Measurements from ENCODE around the gene RIPK4.
A peak's percentile ranks its signal among the peaks of the same experiment; 100 is the strongest.

Gene RIPK4

GRCh38 chr21:41759926-41760325 is 6.9 kb downstream of the RIPK4 start:
- no peak overlapping the region for H3K4me3 Mint-ChIP-seq
- H3K36me3 Mint-ChIP-seq (ENCODE audit: low read depth) = no peaks in the 10 kb centered on the region
- no peaks in the 10 kb centered on the region for H3K9me3 Mint-ChIP-seq
- peaks cover 40% of the 10 kb centered on the region for H3K4me1 Mint-ChIP-seq (ENCODE audit: low read depth)
- peak overlapping the region; percentile 88 for H3K27ac Mint-ChIP-seq
- intact Hi-C loops (cut with micrococcal nuclease) = no loop called here
- H3K27me3 Mint-ChIP-seq = peaks cover 28% of the 10 kb centered on the region

GRCh38 chr21:41759214-41759840 is 7.5 kb downstream of the RIPK4 start:
- Mint-ChIP-seq H3K36me3 (ENCODE audit: low read depth) (no peaks in the 10 kb centered on the region), H3K27ac (no peak overlapping the region), H3K9me3 (no peaks in the 10 kb centered on the region), H3K27me3 (peaks cover 22% of the 10 kb centered on the region), H3K4me1 (ENCODE audit: low read depth) (peaks cover 40% of the 10 kb centered on the region), H3K4me3 (no peak overlapping the region)
- intact Hi-C loops (cut with micrococcal nuclease) = no loop called here

DNA sequence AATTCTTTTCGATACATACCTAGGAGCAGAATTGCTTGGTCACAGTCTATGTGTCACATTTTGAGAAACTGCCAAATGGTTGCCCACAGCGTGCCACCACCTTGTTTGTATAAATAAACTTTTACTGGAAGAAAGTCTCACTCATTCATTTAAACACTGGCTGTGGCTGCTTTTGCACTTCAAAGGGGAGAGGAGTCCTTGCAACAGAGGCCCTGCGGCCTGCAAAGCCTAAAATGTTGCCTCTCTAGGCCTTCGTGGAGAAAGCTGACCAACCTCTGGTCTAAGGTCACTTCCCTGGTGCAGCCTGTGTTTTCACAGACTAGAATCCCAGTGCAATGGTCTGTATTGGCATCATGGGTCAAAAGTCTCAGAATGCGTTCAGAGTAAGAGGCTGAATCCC is 8.3 kb downstream of the RIPK4 start:
- Mint-ChIP-seq H3K27me3 (peaks cover 15% of the 10 kb centered on the region), H3K27ac (no peak overlapping the region), H3K36me3 (ENCODE audit: low read depth) (no peaks in the 10 kb centered on the region), H3K9me3 (no peaks in the 10 kb centered on the region), H3K4me3 (no peak overlapping the region), H3K4me1 (ENCODE audit: low read depth) (peaks cover 38% of the 10 kb centered on the region)
- intact Hi-C loops (cut with micrococcal nuclease) = no loop called here

GRCh38 chr21:41755934-41756773 is 10.7 kb downstream of the RIPK4 start:
- Mint-ChIP-seq H3K4me1 (ENCODE audit: low read depth) (peaks cover 34% of the 10 kb centered on the region), H3K9me3 (no peaks in the 10 kb centered on the region), H3K27ac (no peak overlapping the region), H3K36me3 (ENCODE audit: low read depth) (no peaks in the 10 kb centered on the region), H3K4me3 (no peak overlapping the region), H3K27me3 (peaks cover 3% of the 10 kb centered on the region)
- intact Hi-C loops (cut with micrococcal nuclease) = no loop called here

GRCh38 chr21:41755258-41755933 is 11.5 kb downstream of the RIPK4 start:
- H3K9me3 Mint-ChIP-seq = no peaks in the 10 kb centered on the region
- H3K27me3 Mint-ChIP-seq = peaks cover 10% of the 10 kb centered on the region
- H3K4me3 Mint-ChIP-seq = no peak overlapping the region
- no peaks in the 10 kb centered on the region for H3K36me3 Mint-ChIP-seq (ENCODE audit: low read depth)
- H3K4me1 Mint-ChIP-seq (ENCODE audit: low read depth) = peaks cover 29% of the 10 kb centered on the region
- intact Hi-C loops (cut with micrococcal nuclease) = no loop called here
- no peak overlapping the region for H3K27ac Mint-ChIP-seq

- Mint-ChIP-seq H3K9me3 (no peaks in the 10 kb centered on the region), H3K27me3 (peaks cover 10% of the 10 kb centered on the region), H3K27ac (no peak overlapping the region), H3K36me3 (ENCODE audit: low read depth) (no peaks in the 10 kb centered on the region), H3K4me1 (ENCODE audit: low read depth) (peaks cover 22% of the 10 kb centered on the region), H3K4me3 (no peak overlapping the region)
- intact Hi-C loops (cut with micrococcal nuclease) = no loop called here
These were observed 12.4 kb downstream of the RIPK4 start for GRCh38 chr21:41754479-41754891.

DNA sequence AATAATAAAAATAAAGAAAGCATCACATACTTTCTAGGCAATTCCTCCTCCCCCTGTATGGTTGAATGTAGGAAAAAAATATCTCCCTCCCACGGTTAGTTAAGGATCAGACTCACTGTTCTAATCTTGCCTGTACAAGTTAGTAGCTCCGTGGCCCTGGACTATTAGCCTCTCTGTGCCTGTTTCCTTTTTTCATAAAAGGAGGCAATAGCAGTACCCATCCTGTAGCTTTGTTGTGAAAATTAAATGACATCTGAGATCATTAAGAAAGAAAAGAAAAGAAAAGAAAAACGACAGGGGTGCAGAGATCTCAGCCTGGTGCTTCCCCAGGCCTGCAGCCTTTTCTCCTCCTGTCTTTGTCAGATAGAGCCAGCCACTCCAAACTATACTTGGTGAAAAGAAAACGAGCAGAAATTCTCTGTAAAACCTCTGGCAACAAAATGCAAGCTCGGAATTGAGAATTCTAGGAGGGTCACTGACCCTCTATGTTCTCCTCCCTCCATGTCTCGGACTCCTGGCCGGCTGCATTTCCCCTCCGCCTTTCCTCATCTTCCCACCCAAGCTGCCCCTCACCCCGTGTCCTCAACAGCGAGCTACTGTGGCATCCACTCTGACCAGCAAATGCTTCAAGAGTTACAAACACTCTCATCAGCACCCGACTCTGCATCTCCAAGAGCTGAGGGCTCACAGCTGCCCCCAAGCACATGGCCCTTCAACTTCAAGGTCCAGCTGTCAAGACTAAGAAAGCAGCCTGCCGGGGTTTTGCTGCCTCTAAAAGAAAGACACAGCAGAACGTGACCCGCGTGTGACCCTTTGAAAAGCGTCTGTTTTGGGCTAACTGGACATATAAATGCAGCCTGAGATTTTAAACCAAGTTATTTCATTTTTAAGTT is 13.6 kb downstream of the RIPK4 start:
- H3K27me3 Mint-ChIP-seq = peaks cover 13% of the 10 kb centered on the region
- no peak overlapping the region for H3K27ac Mint-ChIP-seq
- no peaks in the 10 kb centered on the region for H3K36me3 Mint-ChIP-seq (ENCODE audit: low read depth)
- no peaks in the 10 kb centered on the region for H3K9me3 Mint-ChIP-seq
- peaks cover 22% of the 10 kb centered on the region for H3K4me1 Mint-ChIP-seq (ENCODE audit: low read depth)
- intact Hi-C loops (cut with micrococcal nuclease) = no loop called here
- H3K4me3 Mint-ChIP-seq = no peak overlapping the region

DNA sequence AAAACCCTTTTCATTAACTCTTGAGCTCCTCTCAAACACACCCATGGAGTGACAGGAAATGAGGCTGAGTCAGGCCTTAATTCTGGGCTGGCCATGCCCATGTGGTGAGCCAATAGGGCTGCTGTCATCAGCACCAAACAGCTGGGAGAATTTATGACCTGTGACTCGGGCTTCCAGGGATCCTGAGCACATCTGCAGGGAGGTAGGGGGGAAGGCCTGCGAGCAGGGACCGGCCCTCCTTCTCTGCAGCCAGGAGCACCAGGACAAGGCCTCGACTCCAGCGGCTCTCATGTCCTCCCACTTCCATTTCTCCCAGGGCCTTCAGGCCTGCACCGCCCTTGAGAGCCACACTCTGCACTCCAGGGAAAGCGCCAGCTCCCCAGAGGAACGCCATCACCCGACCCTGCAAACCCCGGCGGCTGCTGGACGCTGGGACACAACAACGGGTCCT is 14.6 kb downstream of the RIPK4 start:
- Mint-ChIP-seq H3K36me3 (ENCODE audit: low read depth) (no peaks in the 10 kb centered on the region), H3K27ac (no peak overlapping the region), H3K4me1 (ENCODE audit: low read depth) (peaks cover 22% of the 10 kb centered on the region), H3K9me3 (no peaks in the 10 kb centered on the region), H3K4me3 (no peak overlapping the region), H3K27me3 (peaks cover 13% of the 10 kb centered on the region)
- intact Hi-C loops (cut with micrococcal nuclease) = no loop called here

GRCh38 chr21:41751611-41752011 is 15.2 kb downstream of the RIPK4 start:
- intact Hi-C loops (cut with micrococcal nuclease) = no loop called here
- H3K9me3 Mint-ChIP-seq = no peaks in the 10 kb centered on the region
- peaks cover 22% of the 10 kb centered on the region for H3K4me1 Mint-ChIP-seq (ENCODE audit: low read depth)
- H3K27me3 Mint-ChIP-seq = peaks cover 17% of the 10 kb centered on the region
- no peak overlapping the region for H3K27ac Mint-ChIP-seq
- H3K4me3 Mint-ChIP-seq = no peak overlapping the region
- no peaks in the 10 kb centered on the region for H3K36me3 Mint-ChIP-seq (ENCODE audit: low read depth)

GRCh38 chr21:41750532-41751151 is 16.2 kb downstream of the RIPK4 start:
- Mint-ChIP-seq H3K4me3 (no peak overlapping the region), H3K4me1 (ENCODE audit: low read depth) (peaks cover 22% of the 10 kb centered on the region), H3K27me3 (peaks cover 20% of the 10 kb centered on the region), H3K36me3 (ENCODE audit: low read depth) (no peaks in the 10 kb centered on the region), H3K27ac (no peak overlapping the region), H3K9me3 (no peaks in the 10 kb centered on the region)
- intact Hi-C loops (cut with micrococcal nuclease) = no loop called here

DNA sequence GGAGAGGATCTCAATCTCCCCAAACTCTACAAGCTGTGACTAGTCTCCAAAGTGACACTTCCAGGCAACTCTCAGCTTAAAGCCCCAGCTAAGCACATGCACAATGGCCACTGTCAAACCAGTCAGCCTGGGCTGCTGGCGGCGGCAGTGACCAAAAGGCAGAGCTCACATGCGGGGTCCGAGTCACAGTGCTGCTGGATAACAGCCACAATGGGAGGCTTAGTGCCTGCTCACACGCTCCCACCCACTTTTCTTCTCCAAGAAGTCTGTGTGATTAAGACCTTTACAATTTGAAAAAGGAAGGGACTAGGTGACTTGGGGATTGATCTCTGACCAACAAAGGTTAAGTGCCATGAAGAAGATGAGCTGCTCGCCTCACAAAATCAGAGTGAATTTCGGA is 16.8 kb downstream of the RIPK4 start:
- no peaks in the 10 kb centered on the region for H3K36me3 Mint-ChIP-seq (ENCODE audit: low read depth)
- H3K4me3 Mint-ChIP-seq = no peak overlapping the region
- intact Hi-C loops (cut with micrococcal nuclease) = no loop called here
- no peaks in the 10 kb centered on the region for H3K9me3 Mint-ChIP-seq
- no peak overlapping the region for H3K27ac Mint-ChIP-seq
- peaks cover 20% of the 10 kb centered on the region for H3K27me3 Mint-ChIP-seq
- H3K4me1 Mint-ChIP-seq (ENCODE audit: low read depth) = peaks cover 22% of the 10 kb centered on the region

GRCh38 chr21:41749286-41749685 is 17.6 kb downstream of the RIPK4 start:
- H3K36me3 Mint-ChIP-seq (ENCODE audit: low read depth) = no peaks in the 10 kb centered on the region
- no peaks in the 10 kb centered on the region for H3K9me3 Mint-ChIP-seq
- intact Hi-C loops (cut with micrococcal nuclease) = no loop called here
- H3K4me3 Mint-ChIP-seq = no peak overlapping the region
- H3K4me1 Mint-ChIP-seq (ENCODE audit: low read depth) = peaks cover 22% of the 10 kb centered on the region
- H3K27ac Mint-ChIP-seq = no peak overlapping the region
- peaks cover 23% of the 10 kb centered on the region for H3K27me3 Mint-ChIP-seq

Measured in dendritic cell treated with granulocyte-macrophage colony-stimulating factor and Interleukin-4, amounts not matched to agents 40 ng/mL and 50 ng/mL, for 4 days (primary cell).